OCI-LY3 (cell line): ENCODE results near the gene KCNK2.

ENCODE experiments used
- CTCF ChIP-seq: fragments of 200-600, 300-600 bp; sonication (generic); IDR thresholded peaks from 2 replicates; pipeline ENCODE4 v1.5.1; 2014; ENCODE audit warnings: antibody characterized with exemption, low read length, low read depth
- EZH2phosphoT487 ChIP-seq: fragments of 200-600 bp; shearing (Covaris generic); IDR thresholded peaks from 2 replicates; pipeline ENCODE4 v1.6.1; 2018; ENCODE audit warnings: antibody characterized with exemption, mixed run types, low read depth

GRCh38 chr1:215132156-215132555 lies 49.6 kb downstream of the KCNK2 start:
- no peak for TF ChIP-seq CTCF
- no peak for TF ChIP-seq EZH2phosphoT487
